Breast epithelium (tissue), 4 donors: ENCODE results near the gene TMCC3. TPM values are rescaled to one million over a fixed set of nuclear protein-coding genes. Genes with fewer than 3 reads are reported as not detected.
"Not testable (repeated sequence)": the region's sequence is repeated elsewhere in the genome, so short reads cannot be mapped to it uniquely, and the experiment has no call there.

Experiments
- DNase-seq, 2 donors: peaks; one replicate each; pipeline ENCODE4 v3.0.0-alpha.2; 2019; ENCODE audit warnings: low spot score in 2 of 2
- H3K27ac ChIP-seq, 2 donors: fragments of 200-600 bp; sonication (generic) in 1 of 2; one replicate each; pipeline ENCODE4 v1.5.1; 2016 to 2019; ENCODE audit warnings: mild to moderate bottlenecking in 1 of 2
- H3K27me3 ChIP-seq, 2 donors: fragments of 200-600 bp; sonication (generic) in 1 of 2; one replicate each; pipeline versions ENCODE4 v1.5.1 to v1.6.0; 2017 to 2019; ENCODE audit warnings: control low read depth in 1 of 2, mild to moderate bottlenecking in 1 of 2
- H3K36me3 ChIP-seq: fragments of 200-600 bp; one replicate; pipeline ENCODE4 v1.5.1; 2019
- H3K4me1 ChIP-seq, 2 donors: fragments of 200-600 bp; sonication (generic); one replicate each; pipeline ENCODE4 v1.5.1; 2016 to 2019; ENCODE audit warnings: control low read depth in 1 of 2
- H3K4me3 ChIP-seq, 3 donors: fragments of 200-600 bp; sonication (generic); 1 replicate in 2 of 3; 2 replicates in 1 of 3; pipeline ENCODE4 v1.5.1; 2016 to 2019; ENCODE audit warnings: mild to moderate bottlenecking in 3 of 3, moderate library complexity in 2 of 3
- H3K9me3 ChIP-seq, 2 donors: fragments of 200-600 bp; sonication (generic) in 1 of 2; one replicate each; pipeline ENCODE4 v1.5.1; 2016 to 2019; ENCODE audit warnings: control low read depth in 1 of 2
- POLR2A ChIP-seq: fragments of 450-650 bp; IDR thresholded peaks from one replicate; pipeline ENCODE4 v1.6.1; 2016; ENCODE audit warnings: antibody characterized with exemption, mild to moderate bottlenecking, moderate library complexity
- POLR2AphosphoS5 ChIP-seq, 3 donors: sonication (generic); formaldehyde crosslinking; IDR thresholded peaks; one replicate each; pipeline ENCODE4 v1.6.1; 2017; ENCODE audit warnings: antibody characterized with exemption in 3 of 3
- intact Hi-C: fragments of 100-400 bp; cut with DNase I; formaldehyde crosslinking; loops from one replicate; pipeline ENCODE4 v1.15.1; 2023; ENCODE audit warnings: low total_unique reads
- total RNA-seq, 3 donors: library from RNA; depleted of rRNA; stranded (reverse); fragments of >200 nt; gene quantifications; one replicate each; pipeline ENCODE4 v1.1.0, GENCODE V29; 2016
- TF ChIP-seq, protein P1 (sequence below), 3 donors: fragments of 450-650 bp; IDR thresholded peaks; one replicate each; pipeline ENCODE4 v1.5.1; 2016 to 2017; ENCODE audit warnings: antibody characterized with exemption in 3 of 3, mild to moderate bottlenecking in 3 of 3, moderate library complexity in 3 of 3

Gene TMCC3
- total RNA-seq, 3 donors from 2014 or later: 8.3 to 17.0 (median 8.9) TPM

DNA sequence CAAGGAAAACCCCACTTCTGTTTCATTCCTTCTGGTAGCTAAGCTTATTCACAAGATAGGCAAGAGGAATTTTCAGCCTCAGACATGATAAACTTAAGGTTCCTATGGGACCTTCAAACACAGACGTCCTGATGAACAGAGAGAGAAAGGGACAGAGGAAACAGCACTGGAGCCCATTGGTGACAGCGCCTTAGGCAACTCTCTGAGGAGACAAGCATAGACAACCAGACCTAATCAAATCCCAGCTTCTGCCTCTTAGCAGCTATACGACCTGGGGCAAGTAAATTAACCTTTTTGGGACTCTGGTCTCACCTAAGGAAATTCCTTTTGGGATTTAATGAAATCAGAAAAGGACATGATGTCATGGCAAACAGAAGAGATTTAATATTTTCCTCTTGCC lies 33.3 kb downstream of the TMCC3 start:
- TF ChIP-seq POLR2AphosphoS5 (IDR thresholded peaks at IDR 0.05): no peak
- no peak for TF ChIP-seq POLR2A
- TF ChIP-seq, protein P1, sequence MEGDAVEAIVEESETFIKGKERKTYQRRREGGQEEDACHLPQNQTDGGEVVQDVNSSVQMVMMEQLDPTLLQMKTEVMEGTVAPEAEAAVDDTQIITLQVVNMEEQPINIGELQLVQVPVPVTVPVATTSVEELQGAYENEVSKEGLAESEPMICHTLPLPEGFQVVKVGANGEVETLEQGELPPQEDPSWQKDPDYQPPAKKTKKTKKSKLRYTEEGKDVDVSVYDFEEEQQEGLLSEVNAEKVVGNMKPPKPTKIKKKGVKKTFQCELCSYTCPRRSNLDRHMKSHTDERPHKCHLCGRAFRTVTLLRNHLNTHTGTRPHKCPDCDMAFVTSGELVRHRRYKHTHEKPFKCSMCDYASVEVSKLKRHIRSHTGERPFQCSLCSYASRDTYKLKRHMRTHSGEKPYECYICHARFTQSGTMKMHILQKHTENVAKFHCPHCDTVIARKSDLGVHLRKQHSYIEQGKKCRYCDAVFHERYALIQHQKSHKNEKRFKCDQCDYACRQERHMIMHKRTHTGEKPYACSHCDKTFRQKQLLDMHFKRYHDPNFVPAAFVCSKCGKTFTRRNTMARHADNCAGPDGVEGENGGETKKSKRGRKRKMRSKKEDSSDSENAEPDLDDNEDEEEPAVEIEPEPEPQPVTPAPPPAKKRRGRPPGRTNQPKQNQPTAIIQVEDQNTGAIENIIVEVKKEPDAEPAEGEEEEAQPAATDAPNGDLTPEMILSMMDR (IDR thresholded peaks at IDR 0.05): no peak
- Histone ChIP-seq H3K4me1 (no peaks in the 10 kb centered on the region), H3K27me3 (no peaks in the 10 kb centered on the region), H3K27ac (no peak overlapping the region), H3K36me3 (no peaks in the 10 kb centered on the region), H3K4me3 (no peak overlapping the region), H3K9me3 (no peaks in the 10 kb centered on the region)
- no peak for DNase-seq
- intact Hi-C loops: no loop called here

DNA sequence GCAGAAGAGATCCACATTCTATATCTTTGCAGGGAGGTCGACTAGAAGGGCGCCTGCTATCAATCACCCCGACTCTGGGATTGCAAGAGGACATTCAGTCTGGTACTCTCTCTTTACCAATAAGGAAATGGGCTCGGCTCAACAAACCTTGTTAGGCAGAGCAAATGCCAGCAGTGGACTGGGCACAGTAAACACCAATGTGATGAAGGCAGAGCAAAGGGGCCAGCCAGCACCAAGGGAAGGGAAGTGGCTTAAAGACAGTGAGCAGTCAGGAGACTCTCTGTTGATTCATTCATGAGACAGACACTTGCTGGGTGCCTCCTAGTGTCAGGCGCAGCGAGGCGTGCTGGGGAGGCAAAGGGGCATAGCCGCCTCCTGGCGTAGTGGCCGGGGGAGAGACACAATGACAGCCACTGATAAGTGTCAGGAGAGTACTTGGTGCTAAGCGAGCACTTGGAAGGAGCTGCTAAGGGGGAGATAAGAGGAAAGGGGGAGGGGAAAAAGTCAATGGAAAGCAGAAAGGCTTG lies 34.1 kb downstream of the TMCC3 start:
- no peak for DNase-seq
- TF ChIP-seq POLR2AphosphoS5 (IDR thresholded peaks at IDR 0.05) (no peak), POLR2A (no peak)
- TF ChIP-seq, protein P1 (IDR thresholded peaks at IDR 0.05): no peak
- Histone ChIP-seq H3K4me1 (no peaks in the 10 kb centered on the region), H3K9me3 (no peaks in the 10 kb centered on the region), H3K27me3 (no peaks in the 10 kb centered on the region), H3K4me3 (peak overlapping the region in 1 of 3 donors; percentile 22), H3K27ac (no peak overlapping the region), H3K36me3 (no peaks in the 10 kb centered on the region)
- intact Hi-C loops: no loop called here

DNA sequence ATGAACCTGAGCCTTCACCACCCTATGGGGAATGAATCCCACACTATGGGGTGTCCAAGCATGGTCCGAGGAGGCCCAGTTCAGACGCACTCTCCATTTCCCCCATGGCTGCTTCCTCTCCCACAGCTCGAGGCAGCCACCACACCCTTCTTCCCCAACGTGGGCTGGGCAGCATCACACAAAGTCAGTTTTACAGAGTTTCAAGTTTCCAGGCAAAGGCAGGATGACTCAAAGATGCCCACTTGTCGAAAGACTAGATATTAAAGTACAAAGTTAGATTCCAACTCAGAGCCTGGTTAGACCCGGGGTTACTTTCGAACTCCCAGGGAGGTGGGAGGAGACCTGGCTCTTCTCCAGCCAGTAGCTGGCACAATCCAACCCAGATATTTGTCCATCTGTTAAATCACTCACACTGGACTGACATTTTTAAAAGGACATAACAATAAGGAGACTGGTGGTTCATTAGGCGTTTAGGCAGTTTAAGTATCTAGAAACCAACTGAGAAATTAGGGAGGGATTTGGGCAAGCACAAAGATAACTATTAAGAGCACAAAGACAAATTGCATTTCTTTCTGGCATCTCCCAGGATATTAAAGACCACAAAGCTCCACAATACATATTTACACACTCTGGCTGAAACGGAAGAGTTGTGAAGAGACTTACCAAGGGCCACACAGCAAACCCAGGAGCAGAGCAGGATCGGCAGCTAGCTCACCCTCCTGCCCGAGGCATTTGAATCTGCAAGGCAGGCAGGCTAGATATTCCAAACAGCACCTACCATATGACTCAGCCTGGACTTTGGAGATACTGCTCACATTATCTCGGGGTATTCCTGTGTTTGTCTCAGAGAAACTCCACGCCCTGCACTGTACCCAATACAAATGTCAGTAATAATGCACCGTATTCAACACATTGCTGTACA lies 34.8 kb downstream of the TMCC3 start:
- H3K27ac ChIP-seq: peak overlapping the region; percentile 29 to 57
- no peak for TF ChIP-seq POLR2A
- TF ChIP-seq, protein P1 (IDR thresholded peaks at IDR 0.05): no peak
- no peak for TF ChIP-seq POLR2AphosphoS5 (IDR thresholded peaks at IDR 0.05)
- H3K27me3 ChIP-seq: no peaks in the 10 kb centered on the region
- no peaks in the 10 kb centered on the region for H3K4me1 ChIP-seq
- H3K4me3 ChIP-seq: peak overlapping the region in 1 of 3 donors; percentile 22
- DNase-seq: no peak
- H3K36me3 ChIP-seq: no peaks in the 10 kb centered on the region
- intact Hi-C loops: no loop called here
- H3K9me3 ChIP-seq: no peaks in the 10 kb centered on the region

DNA sequence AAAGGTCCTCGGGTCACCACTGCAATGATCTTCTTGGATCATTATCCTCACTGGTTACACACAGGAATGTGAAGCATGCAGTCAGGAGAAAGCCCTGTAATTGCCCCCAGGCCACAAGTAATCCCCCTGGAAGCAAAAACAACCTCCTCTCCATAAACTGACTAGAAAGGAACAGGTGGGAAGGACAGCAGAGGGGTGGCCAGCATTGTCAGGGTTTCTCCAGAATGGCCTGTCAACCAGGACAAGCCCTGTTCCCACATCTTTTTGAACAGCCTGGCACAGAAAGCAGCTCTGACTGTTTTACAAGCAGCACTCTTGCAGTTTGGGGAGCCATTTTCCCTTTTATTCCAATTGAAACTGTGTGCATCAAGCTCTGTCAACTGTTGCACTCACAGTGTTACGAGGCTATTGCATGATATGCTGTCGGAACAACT lies 36.1 kb downstream of the TMCC3 start:
- H3K9me3 ChIP-seq: no peaks in the 10 kb centered on the region
- no peaks in the 10 kb centered on the region for H3K36me3 ChIP-seq
- TF ChIP-seq POLR2A (no peak), POLR2AphosphoS5 (IDR thresholded peaks at IDR 0.05) (no peak)
- TF ChIP-seq, protein P1 (IDR thresholded peaks at IDR 0.05): no peak
- H3K27me3 ChIP-seq: no peaks in the 10 kb centered on the region
- no peaks in the 10 kb centered on the region for H3K4me1 ChIP-seq
- H3K27ac ChIP-seq: no peak overlapping the region
- no peak for DNase-seq
- H3K4me3 ChIP-seq: no peak overlapping the region
- intact Hi-C loops: no loop called here

DNA sequence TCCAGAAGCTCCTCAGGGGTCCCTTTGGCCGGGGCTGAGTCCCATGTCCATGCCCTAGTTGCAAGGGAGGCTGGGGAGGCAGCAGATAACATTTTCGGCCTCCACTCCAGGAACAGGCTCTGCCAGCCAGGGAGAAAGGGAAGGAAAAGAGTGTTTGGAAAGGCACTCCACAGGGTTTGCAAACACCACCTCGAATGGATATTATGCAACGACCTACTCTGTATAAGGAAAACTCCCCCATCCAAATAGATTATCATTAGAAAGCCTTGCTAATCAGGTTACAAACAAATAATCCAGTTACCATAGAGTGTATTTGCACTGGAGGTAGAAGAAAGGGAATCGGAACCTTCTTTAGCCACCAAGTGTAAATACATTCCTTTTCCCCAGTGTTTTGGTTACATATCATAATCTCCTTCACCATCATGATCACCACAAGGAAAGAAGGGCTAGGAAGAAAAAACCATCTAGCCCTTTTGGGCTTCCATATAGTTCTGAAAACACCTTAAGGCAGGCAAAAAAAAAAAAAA lies 40.4 kb downstream of the TMCC3 start:
- no peaks in the 10 kb centered on the region for H3K36me3 ChIP-seq
- no peak for DNase-seq
- H3K27ac ChIP-seq: no peak overlapping the region
- intact Hi-C loops: no loop called here
- H3K27me3 ChIP-seq: no peaks in the 10 kb centered on the region
- TF ChIP-seq, protein P1 (IDR thresholded peaks at IDR 0.05): no peak
- H3K4me1 ChIP-seq: no peaks in the 10 kb centered on the region
- H3K4me3 ChIP-seq: no peak overlapping the region
- peaks cover 0 to 4% of the 10 kb centered on the region in 2 donors for H3K9me3 ChIP-seq

DNA sequence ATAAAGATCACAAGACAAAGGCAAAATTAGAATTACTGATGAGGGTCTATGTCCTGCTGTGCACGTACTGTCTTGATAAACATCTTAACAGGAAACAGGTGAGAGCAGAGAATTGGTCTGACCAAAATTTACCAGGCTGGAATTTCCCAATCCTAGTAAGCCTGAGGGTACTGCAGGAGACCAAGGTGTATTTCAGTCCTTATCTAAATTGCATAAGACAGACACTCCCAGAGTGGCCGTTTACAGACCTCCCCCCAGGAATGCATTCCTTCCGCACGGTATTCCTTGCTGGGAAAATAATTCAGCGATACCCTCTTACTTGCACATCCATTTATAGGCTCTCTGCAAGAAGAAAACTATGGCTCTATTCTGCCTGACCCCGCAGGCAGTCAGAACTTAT lies 43.5 kb downstream of the TMCC3 start:
- H3K9me3 ChIP-seq, DNase-seq, H3K36me3 ChIP-seq, H3K4me3 ChIP-seq, intact Hi-C loops, H3K27me3 ChIP-seq, H3K27ac ChIP-seq, H3K4me1 ChIP-seq: not testable (repeated sequence)
